IMR-90 (cell line): ENCODE results near the gene CROCC. TPM values are rescaled to one million over a fixed set of nuclear protein-coding genes. Genes with fewer than 3 reads are reported as not detected.

ENCODE experiments used
- CHD1 ChIP-seq: IDR thresholded peaks from 2 replicates; pipeline ENCODE4 v1.6.1; 2012; ENCODE audit warnings: low read depth, low read length, improper control_type of control experiment
- USF2 ChIP-seq: fragments of 150-350 bp; IDR thresholded peaks from 2 replicates; pipeline ENCODE4 v1.6.1; 2017; ENCODE audit warnings: mild to moderate bottlenecking, antibody characterized with exemption, low read length, low read depth
- polyA plus RNA-seq, 3 experiments: library from polyadenylated mRNA; depleted of rRNA; stranded (reverse); fragments of >200 nt; gene quantifications; 2 replicates each; pipeline ENCODE4 v1.2.3, GENCODE V29; 2012; ENCODE audit warnings: low replicate concordance in 1 of 3
- total RNA-seq: library from RNA; depleted of rRNA; stranded (reverse); fragments of >200 nt; gene quantifications from 2 replicates; pipeline ENCODE4 v1.2.3, GENCODE V29; 2012

CROCC gene
- total and polyA plus RNA-seq, 2 of the 4 experiments (the other 2 are of a cell fraction), result 7.5 to 13.7 TPM

GRCh38 chr1:16979475-16980327 is 58.0 kb downstream of the CROCC start (continued):
- TF ChIP-seq USF2 (no peak), CHD1 (no peak)
